SK-N-SH (cell line): Measurements from ENCODE around the gene BAG2. TPM values are rescaled to one million over a fixed set of nuclear protein-coding genes. Genes with fewer than 3 reads are reported as not detected.

ENCODE experiments used
- CTCF ChIA-PET: fragments of 300-600, 350-600 bp; formaldehyde crosslinking; extraction: SDS; loops from one replicate; lab custom pipeline; 2021; lab: Yijun Ruan, JAX
- POLR2A ChIA-PET: fragments of 350-600 bp; sonication (Branson Sonifier 250); formaldehyde crosslinking; extraction: SDS; loops from one replicate; lab custom pipeline; 2020; ENCODE audit warnings: antibody characterized with exemption, inconsistent platforms; lab: Yijun Ruan, JAX
- DNase-seq: peaks from one replicate; pipeline ENCODE4 v3.0.0; 2012
- H2AFZ ChIP-seq: fragments of 200-600 bp; sonication (generic); 2 replicates; pipeline ENCODE4 v1.8.1; 2016; ENCODE audit warnings: antibody characterized with exemption, mild to moderate bottlenecking, low read depth
- H3F3A ChIP-seq: fragments of 200-600 bp; sonication (generic); replicated peaks from 2 replicates; pipeline ENCODE3; 2016; ENCODE audit warnings: antibody characterized with exemption, mild to moderate bottlenecking; ENCODE audit not compliant: insufficient read depth
- H3K27ac ChIP-seq, 2 experiments: fragments of 200-500 bp in 1 of 2; fragments of 200-600 bp in 1 of 2; sonication (Bioruptor generic) in 1 of 2; sonication (generic), shearing (Covaris generic) in 1 of 2; 2 replicates each; pipeline versions ENCODE4 v1.5.1 to v1.6.1; 2014 to 2016; ENCODE audit warnings: low read depth in 2 of 2, inconsistent platforms in 1 of 2, low read length in 1 of 2, mild to moderate bottlenecking in 1 of 2, mixed read lengths in 1 of 2
- H3K27me3 ChIP-seq: fragments of 200-600 bp; sonication (generic), shearing (Covaris generic); 2 replicates; pipeline ENCODE4 v1.6.1; 2016; ENCODE audit warnings: mixed run types; ENCODE audit not compliant: insufficient read depth
- H3K36me3 ChIP-seq, 2 experiments: fragments of 200-500 bp in 1 of 2; fragments of 200-600 bp in 1 of 2; sonication (Bioruptor generic) in 1 of 2; sonication (generic) in 1 of 2; replicated peaks in 1 of 2; 2 replicates each; pipeline versions ENCODE3 to v1.5.1; 2014 to 2016; ENCODE audit warnings: low read length in 1 of 2, mild to moderate bottlenecking in 1 of 2; ENCODE audit not compliant: insufficient read depth in 2 of 2, control insufficient read depth in 1 of 2
- H3K4me1 ChIP-seq, 2 experiments: fragments of 200-500 bp in 1 of 2; fragments of 200-600 bp in 1 of 2; sonication (Bioruptor generic) in 1 of 2; sonication (generic), shearing (Covaris generic) in 1 of 2; 2 replicates each; pipeline versions ENCODE4 v1.5.1 to v1.6.1; 2014 to 2016; ENCODE audit warnings: low read depth in 1 of 2, low read length in 1 of 2, mixed run types in 1 of 2; ENCODE audit not compliant: insufficient read depth in 2 of 2, control insufficient read depth in 1 of 2
- H3K4me2 ChIP-seq: fragments of 200-600 bp; sonication (generic), shearing (Covaris generic); 2 replicates; pipeline ENCODE4 v1.6.1; 2017; ENCODE audit warnings: mixed run types
- H3K4me3 ChIP-seq, 2 experiments: fragments of 200-500 bp in 1 of 2; fragments of 200-600 bp in 1 of 2; sonication (Bioruptor generic) in 1 of 2; sonication (generic), shearing (Covaris generic) in 1 of 2; 2 replicates each; pipeline versions ENCODE4 v1.5.1 to v1.8.1; 2014 to 2016; ENCODE audit warnings: low read depth in 2 of 2, inconsistent platforms in 1 of 2, low read length in 1 of 2, mild to moderate bottlenecking in 1 of 2, mixed read lengths in 1 of 2, moderate library complexity in 1 of 2
- H3K79me2 ChIP-seq: fragments of 200-600 bp; sonication (generic); 2 replicates; pipeline ENCODE4 v1.8.1; 2017; ENCODE audit warnings: mild to moderate bottlenecking; ENCODE audit not compliant: insufficient read depth
- H3K9ac ChIP-seq: fragments of 200-600 bp; sonication (generic); 2 replicates; pipeline ENCODE4 v1.6.1; 2017; ENCODE audit warnings: mixed run types
- H3K9me2 ChIP-seq: fragments of 200-600 bp; sonication (generic); 2 replicates; pipeline ENCODE4 v1.6.1; 2017; ENCODE audit warnings: mixed run types
- H3K9me3 ChIP-seq: fragments of 200-600 bp; sonication (generic); 2 replicates; pipeline ENCODE4 v1.6.1; 2017; ENCODE audit warnings: mixed run types, mild to moderate bottlenecking, moderate library complexity
- H4K20me1 ChIP-seq: fragments of 200-600 bp; sonication (generic); 2 replicates; pipeline ENCODE4 v1.6.1; 2017; ENCODE audit warnings: mild to moderate bottlenecking, mixed run types; ENCODE audit not compliant: insufficient read depth
- CHD2 ChIP-seq: fragments of 150-350 bp; IDR thresholded peaks from 2 replicates; pipeline ENCODE4 v1.6.1; 2018; ENCODE audit warnings: low read length; ENCODE audit not compliant: partially characterized antibody
- ELF1 ChIP-seq: IDR thresholded peaks from 2 replicates; pipeline ENCODE4 v1.4.0; 2012
- FOSL2 ChIP-seq: IDR thresholded peaks from 2 replicates; pipeline ENCODE4 v1.4.0; 2012; ENCODE audit warnings: low read depth, mild to moderate bottlenecking, moderate library complexity, borderline replicate concordance
- GATA2 ChIP-seq: sonication (generic); formaldehyde crosslinking; IDR thresholded peaks from 2 replicates; pipeline ENCODE4 v1.5.0; 2020; ENCODE audit warnings: mild to moderate bottlenecking, missing genetic modification reagents
- JUND ChIP-seq: IDR thresholded peaks from 2 replicates; pipeline ENCODE4 v1.4.0; 2012
- NFIC ChIP-seq: IDR thresholded peaks from 2 replicates; pipeline ENCODE4 v1.4.0; 2012; ENCODE audit warnings: borderline replicate concordance
- NRF1 ChIP-seq: IDR thresholded peaks from 2 replicates; pipeline ENCODE4 v1.6.1; 2012; ENCODE audit warnings: low read depth, mild to moderate bottlenecking, low read length
- POLR2AphosphoS5 ChIP-seq: IDR thresholded peaks from 2 replicates; pipeline ENCODE4 v1.6.1; 2012; ENCODE audit warnings: low read depth, low read length
- RXRA ChIP-seq: IDR thresholded peaks from 2 replicates; pipeline ENCODE4 v1.4.0; 2012; ENCODE audit warnings: low read depth, mild to moderate bottlenecking, borderline replicate concordance
- SIN3A ChIP-seq: IDR thresholded peaks from 2 replicates; pipeline ENCODE4 v1.6.1; 2012; ENCODE audit warnings: low read depth, mild to moderate bottlenecking, low read length, moderate library complexity, borderline replicate concordance
- TCF12 ChIP-seq: IDR thresholded peaks from 2 replicates; pipeline ENCODE4 v1.4.0; 2012
- WGBS: methylation state at CpG from one replicate; pipeline ENCODE4 v1.1.6; 2017; ENCODE audit warnings: low lambda C conversion rate; 5-methylcytosine and 5-hydroxymethylcytosine counted together
- polyA plus RNA-seq, 3 experiments: library from polyadenylated mRNA; depleted of rRNA; stranded (reverse); fragments of >200 nt; gene quantifications; 2 replicates each; pipeline ENCODE4 v1.2.3, GENCODE V29; 2012
- TF ChIP-seq, protein P1 (sequence below): IDR thresholded peaks from 2 replicates; pipeline ENCODE4 v1.4.0; 2012; ENCODE audit warnings: low read depth, borderline replicate concordance
- TF ChIP-seq, protein P2 (sequence below): IDR thresholded peaks from 2 replicates; pipeline ENCODE4; 2012
- TF ChIP-seq, protein P3 (sequence below): IDR thresholded peaks from 2 replicates; pipeline ENCODE4 v1.4.0; 2012; ENCODE audit warnings: low read depth, borderline replicate concordance
- TF ChIP-seq, protein P4 (sequence below): IDR thresholded peaks from 2 replicates; pipeline ENCODE4 v1.6.1; 2012; ENCODE audit warnings: mild to moderate bottlenecking, low read depth, low read length, moderate library complexity
- TF ChIP-seq, protein P5 (sequence below): IDR thresholded peaks from 2 replicates; pipeline ENCODE4 v1.4.0; 2012; ENCODE audit warnings: low read depth

The BAG2 gene
- polyA plus RNA-seq, 1 of the 3 experiments (the other 2 are of a cell fraction), result 5.3 TPM

DNA sequence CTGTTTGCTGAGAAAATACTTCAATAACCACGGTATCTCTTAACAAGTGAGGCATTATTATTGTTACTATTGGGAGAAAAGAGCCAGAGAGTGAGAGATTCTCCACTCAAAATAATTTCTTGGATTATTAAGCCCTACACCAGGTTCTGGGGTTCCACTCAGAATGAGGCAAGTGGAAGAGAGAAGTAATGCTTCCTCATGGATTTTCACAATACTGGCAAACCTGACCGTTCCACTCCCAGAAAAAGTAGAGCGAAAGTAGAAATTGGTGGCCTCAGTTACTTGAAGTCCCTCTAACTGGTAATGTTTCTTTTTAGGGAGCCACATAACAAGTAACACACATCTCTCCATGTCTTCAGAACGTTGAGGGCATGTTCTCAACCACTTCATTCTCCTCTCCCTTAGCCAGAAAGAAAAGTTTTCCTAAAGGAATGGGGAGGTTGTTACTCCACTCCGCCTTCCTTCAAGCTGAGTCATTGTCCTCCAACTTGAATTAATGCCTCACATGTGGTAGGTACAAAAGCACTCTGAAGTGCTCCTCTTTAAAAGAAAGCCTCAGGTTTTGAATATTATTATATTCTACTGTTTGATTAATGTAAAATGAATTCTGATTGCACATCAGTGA, 1.9 kb downstream of the BAG2 start:
- peaks cover 64% of the 10 kb centered on the region for H3K79me2 ChIP-seq
- TF ChIP-seq, protein P1, sequence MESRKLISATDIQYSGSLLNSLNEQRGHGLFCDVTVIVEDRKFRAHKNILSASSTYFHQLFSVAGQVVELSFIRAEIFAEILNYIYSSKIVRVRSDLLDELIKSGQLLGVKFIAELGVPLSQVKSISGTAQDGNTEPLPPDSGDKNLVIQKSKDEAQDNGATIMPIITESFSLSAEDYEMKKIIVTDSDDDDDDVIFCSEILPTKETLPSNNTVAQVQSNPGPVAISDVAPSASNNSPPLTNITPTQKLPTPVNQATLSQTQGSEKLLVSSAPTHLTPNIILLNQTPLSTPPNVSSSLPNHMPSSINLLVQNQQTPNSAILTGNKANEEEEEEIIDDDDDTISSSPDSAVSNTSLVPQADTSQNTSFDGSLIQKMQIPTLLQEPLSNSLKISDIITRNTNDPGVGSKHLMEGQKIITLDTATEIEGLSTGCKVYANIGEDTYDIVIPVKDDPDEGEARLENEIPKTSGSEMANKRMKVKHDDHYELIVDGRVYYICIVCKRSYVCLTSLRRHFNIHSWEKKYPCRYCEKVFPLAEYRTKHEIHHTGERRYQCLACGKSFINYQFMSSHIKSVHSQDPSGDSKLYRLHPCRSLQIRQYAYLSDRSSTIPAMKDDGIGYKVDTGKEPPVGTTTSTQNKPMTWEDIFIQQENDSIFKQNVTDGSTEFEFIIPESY, result no peak
- TF ChIP-seq, protein P2, sequence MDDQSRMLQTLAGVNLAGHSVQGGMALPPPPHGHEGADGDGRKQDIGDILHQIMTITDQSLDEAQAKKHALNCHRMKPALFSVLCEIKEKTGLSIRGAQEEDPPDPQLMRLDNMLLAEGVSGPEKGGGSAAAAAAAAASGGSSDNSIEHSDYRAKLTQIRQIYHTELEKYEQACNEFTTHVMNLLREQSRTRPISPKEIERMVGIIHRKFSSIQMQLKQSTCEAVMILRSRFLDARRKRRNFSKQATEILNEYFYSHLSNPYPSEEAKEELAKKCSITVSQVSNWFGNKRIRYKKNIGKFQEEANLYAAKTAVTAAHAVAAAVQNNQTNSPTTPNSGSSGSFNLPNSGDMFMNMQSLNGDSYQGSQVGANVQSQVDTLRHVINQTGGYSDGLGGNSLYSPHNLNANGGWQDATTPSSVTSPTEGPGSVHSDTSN, result no peak
- TF ChIP-seq ELF1, result no peak
- TF ChIP-seq, protein P3, sequence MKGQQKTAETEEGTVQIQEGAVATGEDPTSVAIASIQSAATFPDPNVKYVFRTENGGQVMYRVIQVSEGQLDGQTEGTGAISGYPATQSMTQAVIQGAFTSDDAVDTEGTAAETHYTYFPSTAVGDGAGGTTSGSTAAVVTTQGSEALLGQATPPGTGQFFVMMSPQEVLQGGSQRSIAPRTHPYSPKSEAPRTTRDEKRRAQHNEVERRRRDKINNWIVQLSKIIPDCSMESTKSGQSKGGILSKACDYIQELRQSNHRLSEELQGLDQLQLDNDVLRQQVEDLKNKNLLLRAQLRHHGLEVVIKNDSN, result no peak
- TF ChIP-seq CHD2, result no peak
- TF ChIP-seq RXRA, result no peak
- no peak for TF ChIP-seq NFIC
- TF ChIP-seq NRF1, result no peak
- peak; percentile 48; the same call in 1 of the 2 replicates for TF ChIP-seq JUND
- peak; percentile 56; the same call in 1 of the 2 replicates for TF ChIP-seq FOSL2
- TF ChIP-seq TCF12, result peak; percentile 33; the same call in 1 of the 2 replicates
- TF ChIP-seq, protein P4, sequence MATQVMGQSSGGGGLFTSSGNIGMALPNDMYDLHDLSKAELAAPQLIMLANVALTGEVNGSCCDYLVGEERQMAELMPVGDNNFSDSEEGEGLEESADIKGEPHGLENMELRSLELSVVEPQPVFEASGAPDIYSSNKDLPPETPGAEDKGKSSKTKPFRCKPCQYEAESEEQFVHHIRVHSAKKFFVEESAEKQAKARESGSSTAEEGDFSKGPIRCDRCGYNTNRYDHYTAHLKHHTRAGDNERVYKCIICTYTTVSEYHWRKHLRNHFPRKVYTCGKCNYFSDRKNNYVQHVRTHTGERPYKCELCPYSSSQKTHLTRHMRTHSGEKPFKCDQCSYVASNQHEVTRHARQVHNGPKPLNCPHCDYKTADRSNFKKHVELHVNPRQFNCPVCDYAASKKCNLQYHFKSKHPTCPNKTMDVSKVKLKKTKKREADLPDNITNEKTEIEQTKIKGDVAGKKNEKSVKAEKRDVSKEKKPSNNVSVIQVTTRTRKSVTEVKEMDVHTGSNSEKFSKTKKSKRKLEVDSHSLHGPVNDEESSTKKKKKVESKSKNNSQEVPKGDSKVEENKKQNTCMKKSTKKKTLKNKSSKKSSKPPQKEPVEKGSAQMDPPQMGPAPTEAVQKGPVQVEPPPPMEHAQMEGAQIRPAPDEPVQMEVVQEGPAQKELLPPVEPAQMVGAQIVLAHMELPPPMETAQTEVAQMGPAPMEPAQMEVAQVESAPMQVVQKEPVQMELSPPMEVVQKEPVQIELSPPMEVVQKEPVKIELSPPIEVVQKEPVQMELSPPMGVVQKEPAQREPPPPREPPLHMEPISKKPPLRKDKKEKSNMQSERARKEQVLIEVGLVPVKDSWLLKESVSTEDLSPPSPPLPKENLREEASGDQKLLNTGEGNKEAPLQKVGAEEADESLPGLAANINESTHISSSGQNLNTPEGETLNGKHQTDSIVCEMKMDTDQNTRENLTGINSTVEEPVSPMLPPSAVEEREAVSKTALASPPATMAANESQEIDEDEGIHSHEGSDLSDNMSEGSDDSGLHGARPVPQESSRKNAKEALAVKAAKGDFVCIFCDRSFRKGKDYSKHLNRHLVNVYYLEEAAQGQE, result no peak
- no peak for TF ChIP-seq GATA2 (CRISPR knock-in tag)
- TF ChIP-seq POLR2AphosphoS5, result peak; percentile 31; the same call in 1 of the 2 replicates
- no peak for TF ChIP-seq SIN3A
- TF ChIP-seq, protein P5, sequence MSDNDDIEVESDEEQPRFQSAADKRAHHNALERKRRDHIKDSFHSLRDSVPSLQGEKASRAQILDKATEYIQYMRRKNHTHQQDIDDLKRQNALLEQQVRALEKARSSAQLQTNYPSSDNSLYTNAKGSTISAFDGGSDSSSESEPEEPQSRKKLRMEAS, result peak; percentile 32; the same call in 1 of the 2 replicates
- peak overlapping the region; percentile 65 to 78 for H3K4me3 ChIP-seq
- H3K36me3 ChIP-seq, result peaks cover 10 to 36% of the 10 kb centered on the region in 2 experiments
- no peak overlapping the region; the same call in 1 of the 2 replicates for H2AFZ ChIP-seq
- H3K4me2 ChIP-seq, result peak overlapping the region; percentile 84
- H3F3A ChIP-seq, result peaks cover 33% of the 10 kb centered on the region
- H4K20me1 ChIP-seq, result no peaks in the 10 kb centered on the region
- H3K27me3 ChIP-seq, result no peaks in the 10 kb centered on the region
- DNase-seq, result peak; percentile 10
- H3K9me3 ChIP-seq, result no peaks in the 10 kb centered on the region
- ChIA-PET CTCF (no interaction called here), POLR2A (no interaction called here)
- peaks cover 4 to 12% of the 10 kb centered on the region in 2 experiments; a peak in 3 of 4 replicates for H3K4me1 ChIP-seq
- H3K27ac ChIP-seq, result peak overlapping the region; percentile 78 to 91
- no peaks in the 10 kb centered on the region for H3K9me2 ChIP-seq
- 48% methylated on average over 5 of the region's 5 CpGs for WGBS
- peak overlapping the region; percentile 78; the same call in 1 of the 2 replicates for H3K9ac ChIP-seq
